HL-60 (cell line): ENCODE measurements around the gene IFITM1.
A peak's percentile ranks its signal among the peaks of the same experiment; 100 is the strongest.
"Not testable (repeated sequence)": the region's sequence is repeated elsewhere in the genome, so short reads cannot be mapped to it uniquely, and the experiment has no call there.

ENCODE experiments used
- DNase-seq, 2 experiments: peaks; one replicate each; pipeline ENCODE4 v3.0.0-alpha.2; 2010 to 2020; ENCODE audit warnings: low read depth in 1 of 2, low spot score in 1 of 2
- H3K27ac ChIP-seq: fragments of 250-450 bp; sonication (Bioruptor Pico); replicated peaks from 2 replicates; pipeline ENCODE4 v1.5.1; 2020; ENCODE audit warnings: mild to moderate bottlenecking, moderate library complexity
- H3K27me3 ChIP-seq: fragments of 250-450 bp; sonication (Bioruptor Pico); 2 replicates; pipeline ENCODE4 v1.5.1; 2021; ENCODE audit warnings: mild to moderate bottlenecking, moderate library complexity; ENCODE audit not compliant: insufficient read depth, poor library complexity, severe bottlenecking
- H3K4me3 ChIP-seq: replicated peaks from 2 replicates; pipeline ENCODE4 v1.5.1; 2011; ENCODE audit warnings: mild to moderate bottlenecking, control low read depth, low read length; ENCODE audit not compliant: insufficient read depth
- CTCF ChIP-seq: IDR thresholded peaks from one replicate; pipeline ENCODE4 v1.5.1; 2011; ENCODE audit warnings: low read length, control low read depth, inconsistent platforms; ENCODE audit not compliant: insufficient read depth
- GABPA ChIP-seq: IDR thresholded peaks from 2 replicates; pipeline ENCODE4 v1.6.1; 2012; ENCODE audit warnings: low read depth
- POLR2AphosphoS5 ChIP-seq: IDR thresholded peaks from 2 replicates; pipeline ENCODE4 v1.6.1; 2012; ENCODE audit warnings: low read depth
- REST ChIP-seq: IDR thresholded peaks from 2 replicates; pipeline ENCODE4 v1.6.1; 2012; ENCODE audit warnings: low read depth; ENCODE audit not compliant: insufficient replicate concordance
- SPI1 ChIP-seq: IDR thresholded peaks from 2 replicates; pipeline ENCODE4 v1.6.1; 2012; ENCODE audit warnings: low read depth, mild to moderate bottlenecking, borderline replicate concordance

Gene IFITM1

GRCh38 chr11:306645-307371 is 7.0 kb upstream of the IFITM1 start:
- no peaks in the 10 kb centered on the region for H3K27me3 ChIP-seq
- no peak overlapping the region for H3K4me3 ChIP-seq
- H3K27ac ChIP-seq = no peak overlapping the region
- no peak for DNase-seq
- TF ChIP-seq POLR2AphosphoS5 (no peak), SPI1 (no peak), GABPA (no peak), CTCF (no peak), REST (no peak)

- Histone ChIP-seq H3K27ac (peak within 1 kb of the TSS; percentile 43), H3K4me3 (peak within 1 kb of the TSS; percentile 32)
- peak; percentile 77 to 91 for DNase-seq
- not testable (repeated sequence) for H3K27me3 ChIP-seq
- peak; percentile 51; the same call in 1 of the 2 replicates for TF ChIP-seq SPI1
- peak; percentile 39; the same call in 1 of the 2 replicates for TF ChIP-seq GABPA
- peak; percentile 59 for TF ChIP-seq POLR2AphosphoS5
These were observed 5.8 kb upstream of the IFITM1 start, which contains the start of gene IFITM2 for GRCh38 chr11:307766-308708. TSS of gene IFITM2 (plus strand) at chr11:307816. CDS start at chr11:308193, 377 bp downstream.

GRCh38 chr11:308740-309665 is 4.8 kb upstream of the IFITM1 start:
- not testable (repeated sequence) for H3K27me3 ChIP-seq, DNase-seq, H3K4me3 ChIP-seq
- H3K27ac ChIP-seq = peak overlapping the region; percentile 43; the same call in 1 of the 2 replicates

GRCh38 chr11:309979-310572 is 3.8 kb upstream of the IFITM1 start:
- not testable (repeated sequence) for H3K27me3 ChIP-seq, H3K27ac ChIP-seq, DNase-seq, H3K4me3 ChIP-seq

GRCh38 chr11:311013-311748 is 2.7 kb upstream of the IFITM1 start:
- not testable (repeated sequence) for H3K27ac ChIP-seq, H3K27me3 ChIP-seq, DNase-seq, H3K4me3 ChIP-seq
